HL-60 (cell line): Measurements from ENCODE around the gene ABCF3.

Experiments
- CTCF ChIP-seq: IDR thresholded peaks from one replicate; pipeline ENCODE4 v1.5.1; 2011; ENCODE audit warnings: low read length, control low read depth, inconsistent platforms; ENCODE audit not compliant: insufficient read depth
- GABPA ChIP-seq: IDR thresholded peaks from 2 replicates; pipeline ENCODE4 v1.6.1; 2012; ENCODE audit warnings: low read depth
- POLR2AphosphoS5 ChIP-seq: IDR thresholded peaks from 2 replicates; pipeline ENCODE4 v1.6.1; 2012; ENCODE audit warnings: low read depth
- SPI1 ChIP-seq: IDR thresholded peaks from 2 replicates; pipeline ENCODE4 v1.6.1; 2012; ENCODE audit warnings: low read depth, mild to moderate bottlenecking, borderline replicate concordance
- TF ChIP-seq, protein P1 (sequence below): IDR thresholded peaks from 2 replicates; pipeline ENCODE4 v1.6.1; 2012; ENCODE audit warnings: low read depth; ENCODE audit not compliant: insufficient replicate concordance

DNA sequence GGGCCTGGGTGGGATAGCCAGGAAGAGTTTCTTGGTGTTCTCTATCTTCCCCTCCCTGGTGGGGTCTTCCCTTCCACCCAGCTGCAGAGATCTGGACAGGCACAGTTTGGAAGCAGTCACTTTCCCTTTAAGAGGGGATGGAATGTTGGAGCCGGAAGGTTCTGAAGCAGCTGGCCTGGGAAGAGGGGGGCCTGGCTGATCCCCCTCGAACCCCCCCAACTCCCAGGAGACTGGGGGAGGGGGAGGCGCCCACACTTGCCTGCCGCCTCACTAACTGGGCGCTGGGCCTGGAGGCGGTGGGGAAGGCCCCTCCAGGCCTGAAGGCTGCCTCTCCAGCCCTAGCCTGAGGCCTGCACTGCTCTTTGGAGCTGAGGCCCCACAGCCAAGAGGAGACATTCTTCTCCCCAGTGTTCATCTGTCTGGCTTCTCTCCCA, 29.5 kb upstream of the ABCF3 start:
- TF ChIP-seq CTCF (no peak), POLR2AphosphoS5 (no peak), GABPA (no peak), SPI1 (no peak)
- TF ChIP-seq, protein P1, sequence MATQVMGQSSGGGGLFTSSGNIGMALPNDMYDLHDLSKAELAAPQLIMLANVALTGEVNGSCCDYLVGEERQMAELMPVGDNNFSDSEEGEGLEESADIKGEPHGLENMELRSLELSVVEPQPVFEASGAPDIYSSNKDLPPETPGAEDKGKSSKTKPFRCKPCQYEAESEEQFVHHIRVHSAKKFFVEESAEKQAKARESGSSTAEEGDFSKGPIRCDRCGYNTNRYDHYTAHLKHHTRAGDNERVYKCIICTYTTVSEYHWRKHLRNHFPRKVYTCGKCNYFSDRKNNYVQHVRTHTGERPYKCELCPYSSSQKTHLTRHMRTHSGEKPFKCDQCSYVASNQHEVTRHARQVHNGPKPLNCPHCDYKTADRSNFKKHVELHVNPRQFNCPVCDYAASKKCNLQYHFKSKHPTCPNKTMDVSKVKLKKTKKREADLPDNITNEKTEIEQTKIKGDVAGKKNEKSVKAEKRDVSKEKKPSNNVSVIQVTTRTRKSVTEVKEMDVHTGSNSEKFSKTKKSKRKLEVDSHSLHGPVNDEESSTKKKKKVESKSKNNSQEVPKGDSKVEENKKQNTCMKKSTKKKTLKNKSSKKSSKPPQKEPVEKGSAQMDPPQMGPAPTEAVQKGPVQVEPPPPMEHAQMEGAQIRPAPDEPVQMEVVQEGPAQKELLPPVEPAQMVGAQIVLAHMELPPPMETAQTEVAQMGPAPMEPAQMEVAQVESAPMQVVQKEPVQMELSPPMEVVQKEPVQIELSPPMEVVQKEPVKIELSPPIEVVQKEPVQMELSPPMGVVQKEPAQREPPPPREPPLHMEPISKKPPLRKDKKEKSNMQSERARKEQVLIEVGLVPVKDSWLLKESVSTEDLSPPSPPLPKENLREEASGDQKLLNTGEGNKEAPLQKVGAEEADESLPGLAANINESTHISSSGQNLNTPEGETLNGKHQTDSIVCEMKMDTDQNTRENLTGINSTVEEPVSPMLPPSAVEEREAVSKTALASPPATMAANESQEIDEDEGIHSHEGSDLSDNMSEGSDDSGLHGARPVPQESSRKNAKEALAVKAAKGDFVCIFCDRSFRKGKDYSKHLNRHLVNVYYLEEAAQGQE = no peak
